Measurements from ENCODE around the gene GRIP1.

GRCh38 chr12:66461331-66461730 lies 217.5 kb downstream of the GRIP1 start:
- TF ChIP-seq CTCF (IDR thresholded peaks at IDR 0.05) (no peak), ZFX (IDR thresholded peaks at IDR 0.05; ENCODE audit: borderline replicate concordance) (no peak)

All from 22Rv1 (cell line).